ENCODE data around the gene TMEM144.

The TMEM144 gene

GRCh38 chr4:158166701-158167100 lies 43.6 kb upstream of the TMEM144 start:
- H3K4me3 ChIP-seq (ENCODE audit: low read depth, low read length): no peak overlapping the region
- POLR2A ChIA-PET: no interaction called here
- no peaks in the 10 kb centered on the region for H3K4me1 ChIP-seq (ENCODE audit: control insufficient read depth, insufficient read depth, low read length)
- no peaks in the 10 kb centered on the region for H3K36me3 ChIP-seq (ENCODE audit: control insufficient read depth in 2 of 2, insufficient read depth in 1 of 2, low read length in 2 of 2)
- no peak overlapping the region for H3K27ac ChIP-seq (ENCODE audit: extremely low read depth, low read depth, low read length)
- TF ChIP-seq ZNF174 (tag by site-specific recombination; IDR thresholded peaks at IDR 0.05) (no peak), ZNF549 (tag by site-specific recombination; IDR thresholded peaks at IDR 0.05) (no peak), ZSCAN4 (tag by site-specific recombination; IDR thresholded peaks at IDR 0.05) (no peak), ZNF157 (tag by site-specific recombination; IDR thresholded peaks at IDR 0.05) (no peak), ZNF488 (tag by site-specific recombination; IDR thresholded peaks at IDR 0.05) (no peak), ZNF280D (tag by site-specific recombination; IDR thresholded peaks at IDR 0.05) (no peak), ZNF747 (tag by site-specific recombination; IDR thresholded peaks at IDR 0.05) (no peak)
- CTCF ChIA-PET: interaction anchor here (0.5 to 0.7 kb wide), 4 partner anchors 33 to 360 kb away, joined by 3 to 4 read pairs (median 3); no protein-coding TSS in a partner anchor
- H3K9me3 ChIP-seq (ENCODE audit: control insufficient read depth, insufficient read depth, low read depth, low read length): no peaks in the 10 kb centered on the region

- no peaks in the 10 kb centered on the region for H3K4me1 ChIP-seq (ENCODE audit: control insufficient read depth, insufficient read depth, low read length)
- H3K9me3 ChIP-seq (ENCODE audit: control insufficient read depth, insufficient read depth, low read depth, low read length): no peaks in the 10 kb centered on the region
- H3K4me3 ChIP-seq (ENCODE audit: low read depth, low read length): no peak overlapping the region
- H3K36me3 ChIP-seq (ENCODE audit: control insufficient read depth in 2 of 2, insufficient read depth in 1 of 2, low read length in 2 of 2): no peaks in the 10 kb centered on the region
- CTCF ChIA-PET: no interaction called here
- POLR2A ChIA-PET: no interaction called here
- H3K27ac ChIP-seq (ENCODE audit: extremely low read depth, low read depth, low read length): no peak overlapping the region
- TF ChIP-seq TCF7L2 (IDR thresholded peaks at IDR 0.05; ENCODE audit: borderline replicate concordance, low read depth, low read length) (no peak), ZNF529 (tag by site-specific recombination; IDR thresholded peaks at IDR 0.05; ENCODE audit: insufficient replicate concordance) (no peak), ZNF654 (tag by site-specific recombination; IDR thresholded peaks at IDR 0.05; ENCODE audit: low read depth) (no peak), ZNF248 (tag by site-specific recombination; IDR thresholded peaks at IDR 0.05) (no peak), INSM2 (tag by site-specific recombination; IDR thresholded peaks at IDR 0.05) (no peak), ZNF626 (tag by site-specific recombination; IDR thresholded peaks at IDR 0.05) (no peak), ZNF449 (tag by site-specific recombination; IDR thresholded peaks at IDR 0.05) (no peak), ZFP3 (tag by site-specific recombination; IDR thresholded peaks at IDR 0.05; ENCODE audit: low read depth) (no peak), BCL6B (tag by site-specific recombination; IDR thresholded peaks at IDR 0.05) (no peak), ZNF701 (tag by site-specific recombination; IDR thresholded peaks at IDR 0.05) (no peak), ZBTB49 (tag by site-specific recombination; IDR thresholded peaks at IDR 0.05; ENCODE audit: low read depth) (no peak), ZNF768 (tag by site-specific recombination; IDR thresholded peaks at IDR 0.05) (no peak), ZNF660 (tag by site-specific recombination; IDR thresholded peaks at IDR 0.05) (no peak), GFI1B (tag by site-specific recombination; IDR thresholded peaks at IDR 0.05) (no peak)
Measured at GRCh38 chr4:158168606-158169005, 41.7 kb upstream of the TMEM144 start.
